HG03103 (cell line): ENCODE data around the gene MLH3.
"Not testable (repeated sequence)": the region's sequence is repeated elsewhere in the genome, so short reads cannot be mapped to it uniquely, and the experiment has no call there.

ENCODE experiments used
- ATAC-seq: cut with Tn5 transposase; IDR thresholded peaks from one replicate; pipeline ENCODE4 v1.9.1; 2021; ENCODE audit warnings: low read depth; ENCODE audit not compliant: unreplicated experiment

MLH3 gene

GRCh38 chr14:75067765-75068164 lies 16.5 kb upstream of the MLH3 start:
- not testable (repeated sequence) for ATAC-seq

GRCh38 chr14:75067212-75067611 lies 15.9 kb upstream of the MLH3 start:
- no peak for ATAC-seq

GRCh38 chr14:75066691-75067090 lies 15.4 kb upstream of the MLH3 start:
- ATAC-seq: no peak

GRCh38 chr14:75064205-75064567 lies 12.9 kb upstream of the MLH3 start:
- ATAC-seq: no peak

- ATAC-seq: peak; percentile 92
Observed at GRCh38 chr14:75063491-75064204, 12.4 kb upstream of the MLH3 start, which contains the start of gene ACYP1. TSS of gene ACYP1 (minus strand) at chr14:75064024. CDS start at chr14:75063553, 471 bp downstream.

GRCh38 chr14:75063013-75063412 lies 11.7 kb upstream of the MLH3 start:
- ATAC-seq: no peak

- ATAC-seq: no peak
Observed at GRCh38 chr14:75060420-75060819, 9.2 kb upstream of the MLH3 start.

GRCh38 chr14:75059642-75060041 lies 8.4 kb upstream of the MLH3 start:
- no peak for ATAC-seq

- ATAC-seq: no peak
Observed at GRCh38 chr14:75054421-75054820, 3.2 kb upstream of the MLH3 start.

GRCh38 chr14:75053396-75054291 lies 2.4 kb upstream of the MLH3 start:
- ATAC-seq: no peak

GRCh38 chr14:75051556-75051899 lies 261 bp upstream of the MLH3 start:
- ATAC-seq: no peak

- no peak for ATAC-seq
Observed at GRCh38 chr14:75049731-75050201, 1.5 kb downstream of the MLH3 start.

GRCh38 chr14:75049136-75049535 lies 2.1 kb downstream of the MLH3 start:
- no peak for ATAC-seq

GRCh38 chr14:75048101-75048500 lies 3.2 kb downstream of the MLH3 start:
- no peak for ATAC-seq

- no peak for ATAC-seq
Observed at GRCh38 chr14:75047506-75047905, 3.8 kb downstream of the MLH3 start.

- no peak for ATAC-seq
Observed at GRCh38 chr14:75046899-75047298, 4.4 kb downstream of the MLH3 start.

GRCh38 chr14:75046275-75046674 lies 5.0 kb downstream of the MLH3 start:
- no peak for ATAC-seq

GRCh38 chr14:75044752-75045151 lies 6.5 kb downstream of the MLH3 start:
- ATAC-seq: no peak

GRCh38 chr14:75044322-75044721 lies 6.9 kb downstream of the MLH3 start:
- no peak for ATAC-seq

GRCh38 chr14:75042035-75042434 lies 9.2 kb downstream of the MLH3 start:
- ATAC-seq: no peak

- no peak for ATAC-seq
Observed at GRCh38 chr14:75041613-75042012, 9.7 kb downstream of the MLH3 start.

GRCh38 chr14:75040959-75041358 lies 10.3 kb downstream of the MLH3 start:
- no peak for ATAC-seq
